K562 (cell line): ENCODE results near the gene MRPL10. TPM values are rescaled to one million over a fixed set of nuclear protein-coding genes. Genes with fewer than 3 reads are reported as not detected.

ENCODE experiments used
- ATAC-seq: fragments of 200-7000 bp; cut with Tn5 transposase; 3 replicates; pipeline ENCODE4 v1.9.1; 2020; ENCODE audit warnings: moderate library complexity
- BruUV-seq: library from RNA; stranded (reverse); fragments of 400-500 nt; replicated peaks from 2 replicates; lab custom pipeline; 2021; lab: Mats Ljungman, UMichigan
- CTCF ChIA-PET: fragments of 300-600 bp; formaldehyde crosslinking; extraction: SDS; loops from one replicate; lab custom pipeline; 2021; ENCODE audit warnings: low intra/inter-chr PET ratio; lab: Yijun Ruan, JAX
- POLR2A ChIA-PET: fragments of 300-600, 350-650 bp; sonication (Branson Sonifier 250); formaldehyde crosslinking; extraction: SDS; loops from one replicate; lab custom pipeline; 2021; ENCODE audit warnings: antibody characterized with exemption, inconsistent platforms; lab: Yijun Ruan, JAX
- DNase-seq, 4 experiments: peaks; one replicate each; pipeline versions ENCODE4 v3.0.0 to v3.0.0-alpha.2; 2011 to 2018; ENCODE audit warnings: low spot score in 3 of 4, mixed read lengths in 3 of 4; ENCODE audit errors: extremely low read depth in 1 of 4
- FAIRE-seq: peaks from 2 replicates; lab custom pipeline; 2011; peaks lifted over from hg19 to GRCh38; lab: Jason Lieb, UNC
- H2AFZ ChIP-seq: 2 replicates; pipeline ENCODE4 v1.6.0; 2011; ENCODE audit warnings: low read depth, low read length, control low read depth, inconsistent platforms
- H3K27ac ChIP-seq: fragments of 200-600 bp; 3 replicates; pipeline ENCODE4 v1.8.0; 2011; ENCODE audit warnings: low read depth, mild to moderate bottlenecking, control low read depth, inconsistent platforms, low read length, moderate library complexity, mixed read lengths; ENCODE audit errors: extremely low read depth
- H3K27me3 ChIP-seq, 2 experiments: fragments of 300-600 bp in 1 of 2; 2 replicates in 1 of 2; 3 replicates in 1 of 2; pipeline versions ENCODE4 v1.6.0 to v1.8.0; 2011; ENCODE audit warnings: inconsistent platforms in 2 of 2, low read length in 2 of 2, mild to moderate bottlenecking in 1 of 2, mixed read lengths in 1 of 2, moderate library complexity in 1 of 2; ENCODE audit not compliant: control insufficient read depth in 2 of 2, insufficient read depth in 2 of 2
- H3K36me3 ChIP-seq: fragments of 300-600 bp; 3 replicates; pipeline ENCODE4 v1.8.0; 2011; ENCODE audit warnings: mild to moderate bottlenecking, low read length, inconsistent platforms; ENCODE audit not compliant: control insufficient read depth, insufficient read depth
- H3K4me1 ChIP-seq, 2 experiments: fragments of 200-600 bp in 1 of 2; replicated peaks in 1 of 2; 2 replicates in 1 of 2; 3 replicates in 1 of 2; pipeline versions ENCODE4 v1.5.1 to v1.8.0; 2011; ENCODE audit warnings: inconsistent platforms in 2 of 2, low read length in 2 of 2, mild to moderate bottlenecking in 1 of 2, mixed read lengths in 1 of 2, moderate library complexity in 1 of 2; ENCODE audit not compliant: control insufficient read depth in 2 of 2, insufficient read depth in 2 of 2
- H3K4me2 ChIP-seq: 2 replicates; pipeline ENCODE4 v1.6.1; 2011; ENCODE audit warnings: low read length, control low read depth, inconsistent platforms, mixed read lengths; ENCODE audit not compliant: insufficient read depth
- H3K4me3 ChIP-seq: fragments of 200-600 bp; sonication (generic), shearing (Covaris generic); 2 replicates; pipeline ENCODE4 v1.5.1; 2016; ENCODE audit warnings: control low read depth, inconsistent platforms
- H3K79me2 ChIP-seq: fragments of 200-600 bp; 3 replicates; pipeline ENCODE4 v1.8.0; 2011; ENCODE audit warnings: low read length, inconsistent platforms; ENCODE audit not compliant: control insufficient read depth, insufficient read depth
- H3K9ac ChIP-seq, 2 experiments: 2 replicates each; pipeline versions ENCODE4 v1.6.0 to v1.6.1; 2011; ENCODE audit warnings: low read depth in 2 of 2, low read length in 2 of 2, control low read depth in 1 of 2, inconsistent platforms in 1 of 2, mild to moderate bottlenecking in 1 of 2, mixed read lengths in 1 of 2; ENCODE audit not compliant: insufficient read depth in 1 of 2
- H3K9me1 ChIP-seq: one replicate; pipeline ENCODE4 v1.6.0; 2011; ENCODE audit warnings: inconsistent platforms, mild to moderate bottlenecking, low read length, moderate library complexity; ENCODE audit not compliant: control insufficient read depth, insufficient read depth
- H3K9me3 ChIP-seq: replicated peaks from 2 replicates; pipeline ENCODE4 v1.5.1; 2011; ENCODE audit warnings: low read depth, low read length, inconsistent platforms; ENCODE audit not compliant: control insufficient read depth, insufficient read depth
- H4K20me1 ChIP-seq: replicated peaks from 2 replicates; pipeline ENCODE4 v1.6.1; 2011; ENCODE audit warnings: low read length, inconsistent platforms, mixed read lengths; ENCODE audit not compliant: control insufficient read depth, insufficient read depth
- KLF10 ChIP-seq: fragments of 250-450 bp; sonication (Bioruptor Pico); IDR thresholded peaks from 2 replicates; pipeline ENCODE4 v1.6.1; 2021; ENCODE audit warnings: matching md5 sums
- MCM7 ChIP-seq, 2 experiments: fragments of 450-650 bp; IDR thresholded peaks; 2 replicates each; pipeline ENCODE4 v1.6.1; 2016 to 2018
- ZNF124 ChIP-seq: sonication (generic); formaldehyde crosslinking; IDR thresholded peaks from 2 replicates; pipeline ENCODE4 v1.8.1; 2022; ENCODE audit warnings: missing genetic modification reagents
- ZNF197 ChIP-seq: fragments of 200-800 bp; sonication (Bioruptor generic); IDR thresholded peaks from 2 replicates; pipeline ENCODE4 v1.6.1; 2016; ENCODE audit warnings: low read depth, missing genetic modification characterization, missing compliant biosample characterization
- WGBS: fragments of 100-300 bp; shearing (Covaris generic); methylation state at CpG from one replicate; pipeline ENCODE4 v1.1.6; 2016; ENCODE audit warnings: low coverage, mixed read lengths; ENCODE audit not compliant: insufficient coverage; ENCODE audit errors: missing lambda C conversion rate; 5-methylcytosine and 5-hydroxymethylcytosine counted together
- in situ Hi-C: fragments of 300-500 bp; cut with MboI; formaldehyde crosslinking; loops from 4 replicates; pipeline ENCODE4 v1.15.0; 2018; ENCODE audit warnings: inconsistent platforms, mixed read lengths
- intact Hi-C: fragments of 100-400 bp; cut with micrococcal nuclease; formaldehyde crosslinking; loops from 2 replicates; pipeline ENCODE4 v1.14.2; 2022
- polyA plus RNA-seq, 8 experiments: library from polyadenylated mRNA; depleted of rRNA in 4 of 8; stranded (reverse) in 5 of 8; unstranded in 3 of 8; fragments of >200 nt; fragmentation: Nextera tagmentation in 2 of 8; fragmentation: Illumina TruSeq in 1 of 8; extraction: Ambion mirVana in 2 of 8; extraction: Trizol in 1 of 8; gene quantifications; 2 replicates each; pipeline versions ENCODE4 v1.2.1 to v1.2.3, GENCODE V29; 2011 to 2014; ENCODE audit warnings: inconsistent platforms in 1 of 8, missing spikeins in 1 of 8
- total RNA-seq, 7 experiments: library from RNA; depleted of rRNA in 6 of 7; stranded (reverse); fragments of >200 nt in 6 of 7; fragmentation: Illumina TruSeq in 2 of 7; extraction: Trizol in 2 of 7; gene quantifications; 2 replicates each; pipeline versions ENCODE4 v1.2.1 to v1.2.3, GENCODE V29; 2011 to 2021; ENCODE audit warnings: low replicate concordance in 1 of 7
- TF ChIP-seq, protein P1 (sequence below): sonication (generic); formaldehyde crosslinking; IDR thresholded peaks from 2 replicates; pipeline ENCODE4 v1.9.0; 2022; ENCODE audit warnings: mild to moderate bottlenecking, missing genetic modification reagents
- TF ChIP-seq, protein P2 (sequence below): IDR thresholded peaks from 2 replicates; pipeline ENCODE4 v1.6.1; 2016; ENCODE audit warnings: missing genetic modification characterization, missing compliant biosample characterization
- TF ChIP-seq, protein P3 (sequence below): fragments of 250-450 bp; sonication (Bioruptor Pico); IDR thresholded peaks from 2 replicates; pipeline ENCODE4 v1.8.0; 2022; ENCODE audit warnings: moderate library complexity, mild to moderate bottlenecking, inconsistent platforms

The MRPL10 gene
- total and polyA plus RNA-seq, 9 of the 15 experiments (the other 6 are each of a cell fraction or from before 2014, with no cell fraction given), result 27.8 to 105 (median 67.3) TPM

- in situ Hi-C loops (no loop called here), intact Hi-C loops (no loop called here)
- Histone ChIP-seq H3K79me2 (no peaks in the 10 kb centered on the region), H3K27ac (no peak overlapping the region), H3K4me2 (no peak overlapping the region), H2AFZ (no peak overlapping the region), H3K36me3 (peaks cover 27% of the 10 kb centered on the region; the same call in 1 of the 3 replicates), H3K4me3 (no peak overlapping the region), H3K4me1 (peaks cover 22 to 42% of the 10 kb centered on the region in 2 experiments), H3K9me1 (peaks cover 6% of the 10 kb centered on the region), H4K20me1 (0 out of 2 replicates have a peak, but pooled peaks cover 4% of the 10 kb centered on the region), H3K9ac (peak overlapping the region in 1 of 2 experiments; percentile 74; a peak in 2 of 4 replicates), H3K9me3 (no peaks in the 10 kb centered on the region), H3K27me3 (peaks cover 0 to 6% of the 10 kb centered on the region in 2 experiments; a peak in 1 of 5 replicates)
- 95% methylated on average over 22 of the region's 22 CpGs for WGBS
- ChIA-PET CTCF (no interaction called here), POLR2A (interaction anchor here (0.6 kb wide), 1 partner anchor 70 kb away, joined by 3 read pairs; no protein-coding TSS in a partner anchor)
- no peak for FAIRE-seq
- ATAC-seq, result no peak
- no peak for TF ChIP-seq KLF10 (CRISPR knock-in tag)
- TF ChIP-seq ZNF197 (CRISPR knock-in tag), result no peak
- no peak for TF ChIP-seq MCM7 (IDR thresholded peaks at IDR 0.05)
- TF ChIP-seq, protein P1, sequence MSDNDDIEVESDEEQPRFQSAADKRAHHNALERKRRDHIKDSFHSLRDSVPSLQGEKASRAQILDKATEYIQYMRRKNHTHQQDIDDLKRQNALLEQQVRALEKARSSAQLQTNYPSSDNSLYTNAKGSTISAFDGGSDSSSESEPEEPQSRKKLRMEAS, result peak; percentile 16; the same call in 1 of the 2 replicates
- no peak for TF ChIP-seq ZNF124 (CRISPR knock-in tag)
- TF ChIP-seq, protein P2, sequence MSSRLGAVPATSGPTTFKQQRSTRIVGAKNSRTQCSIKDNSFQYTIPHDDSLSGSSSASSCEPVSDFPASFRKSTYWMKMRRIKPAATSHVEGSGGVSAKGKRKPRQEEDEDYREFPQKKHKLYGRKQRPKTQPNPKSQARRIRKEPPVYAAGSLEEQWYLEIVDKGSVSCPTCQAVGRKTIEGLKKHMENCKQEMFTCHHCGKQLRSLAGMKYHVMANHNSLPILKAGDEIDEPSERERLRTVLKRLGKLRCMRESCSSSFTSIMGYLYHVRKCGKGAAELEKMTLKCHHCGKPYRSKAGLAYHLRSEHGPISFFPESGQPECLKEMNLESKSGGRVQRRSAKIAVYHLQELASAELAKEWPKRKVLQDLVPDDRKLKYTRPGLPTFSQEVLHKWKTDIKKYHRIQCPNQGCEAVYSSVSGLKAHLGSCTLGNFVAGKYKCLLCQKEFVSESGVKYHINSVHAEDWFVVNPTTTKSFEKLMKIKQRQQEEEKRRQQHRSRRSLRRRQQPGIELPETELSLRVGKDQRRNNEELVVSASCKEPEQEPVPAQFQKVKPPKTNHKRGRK (tag), result no peak
- TF ChIP-seq, protein P3, sequence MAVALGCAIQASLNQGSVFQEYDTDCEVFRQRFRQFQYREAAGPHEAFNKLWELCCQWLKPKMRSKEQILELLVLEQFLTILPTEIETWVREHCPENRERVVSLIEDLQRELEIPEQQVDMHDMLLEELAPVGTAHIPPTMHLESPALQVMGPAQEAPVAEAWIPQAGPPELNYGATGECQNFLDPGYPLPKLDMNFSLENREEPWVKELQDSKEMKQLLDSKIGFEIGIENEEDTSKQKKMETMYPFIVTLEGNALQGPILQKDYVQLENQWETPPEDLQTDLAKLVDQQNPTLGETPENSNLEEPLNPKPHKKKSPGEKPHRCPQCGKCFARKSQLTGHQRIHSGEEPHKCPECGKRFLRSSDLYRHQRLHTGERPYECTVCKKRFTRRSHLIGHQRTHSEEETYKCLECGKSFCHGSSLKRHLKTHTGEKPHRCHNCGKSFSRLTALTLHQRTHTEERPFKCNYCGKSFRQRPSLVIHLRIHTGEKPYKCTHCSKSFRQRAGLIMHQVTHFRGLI (CRISPR knock-in tag), result no peak
- no TSS peak for BruUV-seq
- DNase-seq, result no peak
Measured at GRCh38 chr17:47808830-47809480, 22.4 kb downstream of the MRPL10 start.
